Spinal cord (tissue), 10 donors: Measurements from ENCODE around the gene GAL3ST3. TPM values are rescaled to one million over a fixed set of nuclear protein-coding genes. Genes with fewer than 3 reads are reported as not detected.
"Not testable (repeated sequence)": the region's sequence is repeated elsewhere in the genome, so short reads cannot be mapped to it uniquely, and the experiment has no call there.

ENCODE experiments used
- DNase-seq, 6 donors: peaks; one replicate each; pipeline versions ENCODE4 v3.0.0 to v3.0.0-alpha.2; 2013 to 2015; ENCODE audit warnings: low spot score in 6 of 6, low read depth in 4 of 6
- H3K27ac ChIP-seq: one replicate; pipeline ENCODE4 v1.5.1; 2013; ENCODE audit warnings: low read depth, low read length, control low read depth
- H3K27me3 ChIP-seq: one replicate; pipeline ENCODE4 v1.6.1; 2013; ENCODE audit warnings: low read length; ENCODE audit not compliant: control insufficient read depth, insufficient read depth
- H3K36me3 ChIP-seq: one replicate; pipeline ENCODE4 v1.6.1; 2013; ENCODE audit warnings: low read length; ENCODE audit not compliant: control insufficient read depth, insufficient read depth
- H3K4me1 ChIP-seq: one replicate; pipeline ENCODE4 v1.6.1; 2013; ENCODE audit warnings: low read length; ENCODE audit not compliant: control insufficient read depth, insufficient read depth
- H3K4me3 ChIP-seq: one replicate; pipeline ENCODE4 v1.5.1; 2013; ENCODE audit warnings: low read depth, low read length, control low read depth
- H3K9me3 ChIP-seq: one replicate; pipeline ENCODE4 v1.6.1; 2013; ENCODE audit warnings: low read length; ENCODE audit not compliant: control insufficient read depth, insufficient read depth
- WGBS: methylation state at CpG from one replicate; pipeline ENCODE4 v1.1.5; 2013; ENCODE audit warnings: missing lambda C conversion rate; ENCODE audit not compliant: insufficient coverage; 5-methylcytosine and 5-hydroxymethylcytosine counted together
- polyA plus RNA-seq, 2 donors: library from polyadenylated mRNA; unstranded; fragments of 120-200 nt; gene quantifications; one replicate each; pipeline ENCODE4 v1.2.1, GENCODE V29; 2013; ENCODE audit not compliant: insufficient read length in 2 of 2
- total RNA-seq, 2 donors: library from RNA; depleted of rRNA in 1 of 2; stranded (reverse); fragments of 120-200 nt in 1 of 2; fragments of >200 nt in 1 of 2; gene quantifications; one replicate each; pipeline versions ENCODE4 v1.2.3 to v1.2.4, GENCODE V29; 2013 to 2014
- donor health status: healthy.

Gene GAL3ST3
- total and polyA plus RNA-seq, 4 donors = 4.5 to 19.0 (median 12.2) TPM

DNA sequence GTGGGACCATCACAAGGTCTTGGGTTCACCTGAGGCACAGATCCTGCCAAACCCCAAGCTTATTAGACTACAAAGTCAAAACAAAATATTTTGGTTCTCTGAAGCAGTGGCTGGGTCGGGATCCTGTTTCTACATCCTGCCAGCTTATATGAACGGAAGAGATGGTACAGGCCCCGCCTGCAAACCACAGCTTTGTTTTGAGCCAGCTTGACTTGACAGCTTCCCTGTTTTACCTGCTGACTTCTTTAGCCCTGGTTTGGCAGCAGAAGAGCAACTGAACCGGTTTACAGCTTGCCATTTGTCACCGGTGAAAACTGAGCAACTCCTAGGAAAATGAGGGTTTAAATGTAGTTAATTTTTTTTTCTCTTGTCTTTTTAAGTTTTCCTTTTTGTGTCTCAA lies 32.5 kb upstream of the GAL3ST3 start:
- H3K36me3 ChIP-seq = peaks cover 13% of the 10 kb centered on the region
- no peak for DNase-seq
- no peaks in the 10 kb centered on the region for H3K27me3 ChIP-seq
- no peak overlapping the region for H3K27ac ChIP-seq
- 34% methylated on average over 3 of the region's 5 CpGs for WGBS
- peaks cover 7% of the 10 kb centered on the region for H3K4me1 ChIP-seq
- H3K4me3 ChIP-seq = no peak overlapping the region
- no peaks in the 10 kb centered on the region for H3K9me3 ChIP-seq

DNA sequence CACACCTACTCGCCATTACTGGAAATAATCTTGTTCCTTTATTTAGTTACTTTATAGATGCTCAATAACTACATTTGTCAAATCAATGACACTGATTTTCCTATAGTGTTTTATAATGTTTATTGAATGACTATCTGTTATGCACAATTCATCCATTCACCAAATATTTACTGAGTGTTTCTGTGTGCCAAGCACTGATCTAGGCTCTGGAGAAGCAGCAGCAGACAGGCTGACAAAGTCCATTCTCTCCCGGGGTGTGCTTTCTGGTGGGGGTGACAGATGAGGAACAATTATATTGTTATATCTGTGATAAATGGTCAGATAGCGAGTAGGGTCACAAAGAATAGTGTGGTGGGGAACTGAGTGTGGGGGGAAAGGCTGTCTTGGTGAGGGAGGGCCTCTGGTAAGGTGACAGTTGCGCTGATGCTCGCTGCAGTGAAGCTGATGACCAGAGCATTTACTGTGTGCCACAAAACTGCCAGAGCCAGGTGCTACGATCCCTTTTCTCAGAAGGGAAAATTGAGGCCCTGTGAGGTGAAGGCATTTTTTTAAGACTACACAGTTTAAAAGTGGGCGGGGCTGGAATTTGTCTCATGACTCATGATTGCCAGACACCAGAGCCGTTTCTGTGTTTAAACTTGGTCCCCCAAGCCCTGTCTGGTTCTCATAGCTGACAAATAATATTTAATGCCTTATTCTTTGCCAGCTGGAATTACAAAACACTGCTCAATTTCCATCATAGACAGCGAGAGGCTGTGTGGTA lies 31.3 kb upstream of the GAL3ST3 start:
- 74% methylated on average over 6 of the region's 9 CpGs for WGBS
- peaks cover 7% of the 10 kb centered on the region for H3K4me1 ChIP-seq
- H3K4me3 ChIP-seq = no peak overlapping the region
- no peaks in the 10 kb centered on the region for H3K9me3 ChIP-seq
- no peak overlapping the region for H3K27ac ChIP-seq
- no peaks in the 10 kb centered on the region for H3K27me3 ChIP-seq
- peaks cover 21% of the 10 kb centered on the region for H3K36me3 ChIP-seq
- no peak for DNase-seq

DNA sequence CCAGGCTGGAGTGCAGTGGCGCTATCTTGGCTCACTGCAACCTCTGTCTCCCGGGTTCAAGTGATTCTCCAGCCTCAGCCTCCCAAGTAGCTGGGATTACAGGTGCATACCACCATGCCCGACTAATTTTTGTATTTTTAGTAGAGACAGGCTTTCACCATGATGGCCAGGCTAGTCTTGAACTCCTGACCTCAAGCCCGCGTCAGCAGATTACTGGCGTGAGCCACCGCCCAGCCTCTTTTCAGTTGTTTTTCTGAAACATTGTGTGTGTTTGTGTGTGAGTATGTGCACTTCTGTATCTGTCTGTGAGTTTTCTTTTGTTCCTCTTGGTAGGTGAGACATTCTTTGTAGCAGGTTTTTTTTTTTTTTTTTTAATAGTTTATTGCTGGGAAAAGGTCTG lies 30.0 kb upstream of the GAL3ST3 start:
- WGBS = 89% methylated on average over 5 of the region's 7 CpGs
- not testable (repeated sequence) for H3K27me3 ChIP-seq, H3K27ac ChIP-seq, H3K9me3 ChIP-seq, H3K4me3 ChIP-seq, DNase-seq, H3K4me1 ChIP-seq
- H3K36me3 ChIP-seq = peaks cover 28% of the 10 kb centered on the region

DNA sequence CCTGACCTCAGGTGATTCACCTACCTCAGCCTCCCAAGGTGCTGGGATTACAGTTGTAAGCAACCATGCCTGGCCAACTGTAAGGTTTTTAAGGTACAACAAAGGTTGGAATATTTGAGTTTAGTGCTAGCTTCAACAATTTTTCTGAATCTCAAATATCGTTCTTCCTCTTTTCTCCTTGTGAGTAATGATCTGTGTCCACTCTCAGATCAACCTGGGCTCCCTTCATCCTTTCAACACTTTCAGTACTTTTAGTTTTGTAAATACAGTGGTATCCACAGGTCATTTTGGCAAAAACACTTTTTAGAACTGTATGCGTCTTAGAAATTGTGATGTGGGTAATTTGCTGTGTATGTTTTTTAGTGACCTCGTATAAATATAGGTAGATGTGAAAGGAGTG lies 29.0 kb upstream of the GAL3ST3 start:
- WGBS = no CpG with 5 or more reads among the region's 3 CpGs
- Histone ChIP-seq H3K4me1 (no peaks in the 10 kb centered on the region), H3K27me3 (no peaks in the 10 kb centered on the region), H3K36me3 (peaks cover 28% of the 10 kb centered on the region), H3K9me3 (no peaks in the 10 kb centered on the region), H3K27ac (no peak overlapping the region), H3K4me3 (no peak overlapping the region)
- no peak for DNase-seq

DNA sequence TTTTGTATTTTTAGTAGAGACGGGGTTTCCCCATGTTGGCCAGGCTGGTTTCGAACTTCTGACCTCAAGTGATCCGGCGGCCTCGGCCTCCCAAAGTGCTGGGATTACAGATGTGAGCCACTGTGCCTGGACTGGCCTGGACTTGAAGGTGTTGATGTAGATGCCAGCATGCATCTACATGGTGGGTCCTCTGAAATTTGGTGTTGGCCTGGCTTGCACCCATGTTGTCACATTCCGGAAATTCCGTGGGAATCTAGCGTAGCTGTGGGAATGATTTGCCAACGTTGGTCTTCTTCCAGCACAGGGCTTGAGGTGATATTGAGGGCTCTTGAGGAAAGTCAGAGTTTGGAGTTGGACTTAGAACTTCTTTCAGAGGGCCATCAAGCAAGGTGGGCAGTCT lies 27.6 kb upstream of the GAL3ST3 start:
- H3K27ac ChIP-seq = no peak overlapping the region
- H3K9me3 ChIP-seq = no peaks in the 10 kb centered on the region
- no peak for DNase-seq
- H3K36me3 ChIP-seq = peaks cover 28% of the 10 kb centered on the region
- no peaks in the 10 kb centered on the region for H3K4me1 ChIP-seq
- 100% methylated on average over 9 of the region's 9 CpGs for WGBS
- no peak overlapping the region for H3K4me3 ChIP-seq
- H3K27me3 ChIP-seq = no peaks in the 10 kb centered on the region

DNA sequence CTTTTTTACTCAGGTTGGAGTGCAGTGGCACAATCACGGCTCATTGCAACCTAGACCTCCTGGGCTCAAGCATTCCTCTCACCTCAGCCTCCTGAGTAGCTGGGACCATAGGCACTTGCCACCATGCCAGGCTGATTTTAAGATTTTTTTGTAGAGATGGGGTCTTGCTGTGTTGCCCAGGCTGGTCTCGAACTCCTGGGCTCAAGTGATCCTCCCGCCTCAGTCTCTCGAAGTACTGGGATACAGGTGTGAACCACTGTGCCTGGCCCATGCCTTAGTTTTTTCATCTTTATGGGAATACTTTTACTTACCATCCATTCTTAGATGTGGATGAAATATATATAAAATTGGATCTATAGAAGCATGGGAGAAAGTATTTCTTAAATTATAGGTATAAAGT lies 26.3 kb upstream of the GAL3ST3 start:
- Histone ChIP-seq H3K9me3 (no peaks in the 10 kb centered on the region), H3K27me3 (no peaks in the 10 kb centered on the region), H3K4me3 (no peak overlapping the region), H3K27ac (no peak overlapping the region), H3K36me3 (peaks cover 28% of the 10 kb centered on the region), H3K4me1 (peaks cover 4% of the 10 kb centered on the region)
- WGBS = no CpG with 5 or more reads among the region's 4 CpGs
- DNase-seq = no peak

GRCh38 chr11:66073669-66074068 lies 24.7 kb upstream of the GAL3ST3 start:
- DNase-seq = no peak
- Histone ChIP-seq H3K9me3 (no peaks in the 10 kb centered on the region), H3K4me1 (peaks cover 15% of the 10 kb centered on the region), H3K27ac (no peak overlapping the region), H3K27me3 (no peaks in the 10 kb centered on the region), H3K36me3 (peaks cover 33% of the 10 kb centered on the region), H3K4me3 (no peak overlapping the region)
- no CpG with 5 or more reads among the region's 1 CpG for WGBS

GRCh38 chr11:66072518-66072917 lies 23.6 kb upstream of the GAL3ST3 start:
- Histone ChIP-seq H3K4me3 (no peak overlapping the region), H3K27ac (no peak overlapping the region), H3K36me3 (peaks cover 42% of the 10 kb centered on the region), H3K9me3 (no peaks in the 10 kb centered on the region), H3K27me3 (no peaks in the 10 kb centered on the region), H3K4me1 (peaks cover 25% of the 10 kb centered on the region)
- no peak for DNase-seq
- WGBS = 73% methylated on average over 5 of the region's 8 CpGs

DNA sequence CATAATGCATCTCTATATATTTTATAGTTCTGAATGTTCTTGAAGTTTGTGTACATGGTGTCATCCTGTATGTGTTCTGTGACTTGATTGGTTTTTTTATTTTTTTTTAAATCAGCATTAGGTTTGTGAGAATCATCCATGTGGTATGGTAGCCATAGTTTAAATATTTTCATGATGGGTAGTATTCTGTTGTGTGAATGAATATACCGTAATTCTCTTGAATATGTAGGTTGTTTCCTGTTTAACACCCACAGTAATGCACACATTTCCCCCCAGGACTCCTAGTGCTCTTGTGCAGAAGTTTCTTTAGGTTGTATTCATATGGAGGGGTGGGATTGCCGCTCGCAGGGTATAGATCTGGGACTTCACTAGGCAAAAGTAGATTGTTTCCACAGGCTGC lies 23.1 kb upstream of the GAL3ST3 start:
- Histone ChIP-seq H3K27ac (no peak overlapping the region), H3K4me3 (no peak overlapping the region), H3K4me1 (peaks cover 25% of the 10 kb centered on the region), H3K9me3 (no peaks in the 10 kb centered on the region), H3K27me3 (no peaks in the 10 kb centered on the region), H3K36me3 (peaks cover 42% of the 10 kb centered on the region)
- WGBS = no CpG with 5 or more reads among the region's 3 CpGs
- DNase-seq = no peak

DNA sequence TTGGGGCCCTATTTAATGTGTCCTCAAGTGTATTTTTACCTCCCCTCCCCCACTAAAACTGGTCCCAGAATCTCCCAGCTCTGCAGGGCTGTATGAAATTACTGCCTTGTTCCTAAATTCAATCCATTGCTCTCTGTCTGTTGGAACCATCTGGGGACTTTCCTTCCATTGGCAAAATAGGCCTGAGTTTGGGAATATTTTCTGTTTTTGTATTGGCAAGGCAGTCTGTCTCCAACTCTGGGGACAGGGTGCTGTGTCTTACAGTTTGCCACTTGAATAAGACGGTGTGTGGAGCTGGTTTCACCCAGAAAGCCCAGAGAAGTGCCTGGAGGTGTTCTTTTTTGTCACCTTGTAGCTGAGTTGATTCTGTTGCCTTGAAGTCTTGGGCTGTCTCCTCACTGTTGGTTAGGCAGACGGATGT lies 22.4 kb upstream of the GAL3ST3 start:
- H3K4me1 ChIP-seq = peaks cover 25% of the 10 kb centered on the region
- peaks cover 42% of the 10 kb centered on the region for H3K36me3 ChIP-seq
- DNase-seq = peak in 1 of 6 donors; percentile 49
- H3K4me3 ChIP-seq = peak overlapping the region; percentile 65
- H3K27ac ChIP-seq = no peak overlapping the region
- H3K27me3 ChIP-seq = no peaks in the 10 kb centered on the region
- WGBS = 23% methylated on average over 1 of the region's 2 CpGs
- H3K9me3 ChIP-seq = no peaks in the 10 kb centered on the region
